CD4-positive, alpha-beta T cell treated with Interleukin-12 subunit alpha and Interleukin-12 subunit beta, for 1 hour (primary cell): ENCODE results near the gene CUEDC1.

ENCODE experiments used
- DNase-seq: peaks from one replicate; pipeline ENCODE4 v3.0.0-alpha.2; 2020

Gene CUEDC1

GRCh38 chr17:57832314-57833178 lies 122.7 kb downstream of the CUEDC1 start:
- no peak for DNase-seq

- DNase-seq = no peak
Observed at GRCh38 chr17:57830880-57831279, 124.3 kb downstream of the CUEDC1 start.

- no peak for DNase-seq
Observed at GRCh38 chr17:57823469-57824401, 131.5 kb downstream of the CUEDC1 start.

- DNase-seq = no peak
Observed at GRCh38 chr17:57819867-57820266, 135.3 kb downstream of the CUEDC1 start.

- no peak for DNase-seq
Observed at GRCh38 chr17:57819285-57819684, 135.9 kb downstream of the CUEDC1 start.

GRCh38 chr17:57818066-57818465 lies 137.1 kb downstream of the CUEDC1 start:
- DNase-seq = no peak

GRCh38 chr17:57817299-57817698 lies 137.9 kb downstream of the CUEDC1 start:
- DNase-seq = no peak

GRCh38 chr17:57814421-57814820 lies 140.8 kb downstream of the CUEDC1 start:
- no peak for DNase-seq

GRCh38 chr17:57811638-57812280 lies 143.5 kb downstream of the CUEDC1 start:
- no peak for DNase-seq
